H1 (cell line): ENCODE measurements around the gene JAK2. TPM values are rescaled to one million over a fixed set of nuclear protein-coding genes. Genes with fewer than 3 reads are reported as not detected.
A peak's percentile ranks its signal among the peaks of the same experiment; 100 is the strongest.

Experiments
- CTCF ChIA-PET: fragments of 300-600 bp; sonication (Branson Sonifier 250); formaldehyde crosslinking; loops from one replicate; lab custom pipeline; 2021; ENCODE audit not compliant: partially characterized antibody; lab: Charles Lee
- POLR2A ChIA-PET: fragments of 300-600 bp; sonication (Branson Sonifier 250); formaldehyde crosslinking; loops from one replicate; lab custom pipeline; 2021; ENCODE audit warnings: inconsistent platforms; ENCODE audit not compliant: partially characterized antibody; lab: Charles Lee
- DNase-seq, 2 experiments: peaks; one replicate each; pipeline versions ENCODE4 v3.0.0 to v3.0.0-alpha.2; 2010 to 2022; ENCODE audit warnings: low spot score in 2 of 2, low read depth in 1 of 2, mixed read lengths in 1 of 2
- FAIRE-seq: peaks from 2 replicates; lab custom pipeline; 2011; peaks lifted over from hg19 to GRCh38; lab: Jason Lieb, UNC
- H2AFZ ChIP-seq: 2 replicates; pipeline ENCODE4 v1.8.1; 2012; ENCODE audit warnings: low read length, inconsistent platforms
- H2AK5ac ChIP-seq: 2 replicates; pipeline ENCODE4 v1.6.1; 2013; ENCODE audit warnings: low read depth, low read length
- H2BK120ac ChIP-seq: replicated peaks from 2 replicates; pipeline ENCODE3; 2013; ENCODE audit warnings: low read depth, low read length, inconsistent platforms
- H2BK12ac ChIP-seq: 2 replicates; pipeline ENCODE4 v1.6.1; 2013; ENCODE audit warnings: low read depth, low read length
- H2BK15ac ChIP-seq: 2 replicates; pipeline ENCODE4 v1.6.1; 2013; ENCODE audit warnings: low read length
- H2BK20ac ChIP-seq: 2 replicates; pipeline ENCODE4 v1.6.1; 2013; ENCODE audit warnings: low read length
- H2BK5ac ChIP-seq: 2 replicates; pipeline ENCODE4 v1.6.1; 2013; ENCODE audit warnings: low read depth, low read length
- H3K14ac ChIP-seq: 2 replicates; pipeline ENCODE4 v1.6.1; 2013; ENCODE audit warnings: inconsistent platforms; ENCODE audit not compliant: insufficient read length
- H3K18ac ChIP-seq: 2 replicates; pipeline ENCODE4 v1.6.1; 2013; ENCODE audit warnings: low read length; ENCODE audit errors: extremely low read depth
- H3K23ac ChIP-seq: 2 replicates; pipeline ENCODE4 v1.6.1; 2013; ENCODE audit warnings: inconsistent platforms; ENCODE audit not compliant: insufficient read length
- H3K23me2 ChIP-seq: 2 replicates; pipeline ENCODE4 v1.6.1; 2013; ENCODE audit warnings: low read depth, low read length
- H3K27ac ChIP-seq: 2 replicates; pipeline ENCODE4 v1.6.1; 2011; ENCODE audit warnings: low read depth, low read length, inconsistent platforms
- H3K27me3 ChIP-seq, 4 experiments: replicated peaks in 1 of 4; 1 replicate in 1 of 4; 2 replicates in 3 of 4; pipeline versions ENCODE4 v1.6.1 to v1.8.1; 2011 to 2013; ENCODE audit warnings: low read length in 3 of 4, mild to moderate bottlenecking in 3 of 4, inconsistent platforms in 2 of 4, mixed read lengths in 2 of 4, moderate library complexity in 1 of 4; ENCODE audit not compliant: control insufficient read depth in 3 of 4, insufficient read depth in 3 of 4; ENCODE audit errors: extremely low read depth in 1 of 4
- H3K36me3 ChIP-seq, 4 experiments: 2 replicates each; pipeline versions ENCODE4 v1.6.1 to v1.8.1; 2011 to 2013; ENCODE audit warnings: mild to moderate bottlenecking in 4 of 4, low read length in 3 of 4, moderate library complexity in 2 of 4, control low read depth in 1 of 4, inconsistent platforms in 1 of 4; ENCODE audit not compliant: insufficient read depth in 4 of 4, control insufficient read depth in 2 of 4
- H3K4ac ChIP-seq: replicated peaks from 2 replicates; pipeline ENCODE3; 2013; ENCODE audit warnings: low read length, low read depth, mixed read lengths, inconsistent platforms; ENCODE audit not compliant: insufficient read length
- H3K4me1 ChIP-seq, 4 experiments: replicated peaks in 1 of 4; 1 replicate in 1 of 4; 2 replicates in 3 of 4; pipeline versions ENCODE4 v1.6.1 to v1.8.1; 2011 to 2013; ENCODE audit warnings: low read length in 3 of 4, inconsistent platforms in 2 of 4, mixed read lengths in 1 of 4; ENCODE audit not compliant: insufficient read depth in 4 of 4, control insufficient read depth in 3 of 4
- H3K4me2 ChIP-seq, 2 experiments: 2 replicates each; pipeline versions ENCODE4 v1.6.1 to v1.8.1; 2011 to 2013; ENCODE audit warnings: low read depth in 2 of 2, low read length in 2 of 2, control low read depth in 1 of 2, inconsistent platforms in 1 of 2, mild to moderate bottlenecking in 1 of 2; ENCODE audit not compliant: insufficient read depth in 1 of 2
- H3K4me3 ChIP-seq, 4 experiments: fragments of 200-600, 300-600 bp in 1 of 4; sonication (generic), shearing (Covaris generic), sonication (Bioruptor Twin) in 1 of 4; 2 replicates each; pipeline versions ENCODE4 v1.5.1 to v1.8.1; 2011 to 2016; ENCODE audit warnings: low read length in 4 of 4, low read depth in 3 of 4, control low read depth in 2 of 4, inconsistent platforms in 2 of 4, mild to moderate bottlenecking in 2 of 4, mixed read lengths in 1 of 4, moderate library complexity in 1 of 4; ENCODE audit not compliant: insufficient read depth in 2 of 4; ENCODE audit errors: extremely low read depth in 1 of 4
- H3K56ac ChIP-seq: replicated peaks from 2 replicates; pipeline ENCODE3; 2013; ENCODE audit warnings: low read depth, mild to moderate bottlenecking, mixed read lengths, low read length, inconsistent platforms; ENCODE audit not compliant: insufficient read length
- H3K79me1 ChIP-seq: 2 replicates; pipeline ENCODE4 v1.6.1; 2013; ENCODE audit warnings: low read depth, low read length, control low read depth
- H3K79me2 ChIP-seq, 2 experiments: 2 replicates each; pipeline versions ENCODE4 v1.6.1 to v1.8.1; 2012 to 2013; ENCODE audit warnings: low read length in 2 of 2, mild to moderate bottlenecking in 2 of 2, inconsistent platforms in 1 of 2; ENCODE audit not compliant: insufficient read depth in 2 of 2, control insufficient read depth in 1 of 2
- H3K9ac ChIP-seq, 4 experiments: replicated peaks in 1 of 4; 1 replicate in 1 of 4; 2 replicates in 3 of 4; pipeline versions ENCODE4 v1.6.1 to v1.8.1; 2011 to 2013; ENCODE audit warnings: low read depth in 3 of 4, low read length in 3 of 4, control low read depth in 2 of 4, mild to moderate bottlenecking in 2 of 4, moderate library complexity in 2 of 4, inconsistent platforms in 1 of 4; ENCODE audit errors: extremely low read depth in 1 of 4
- H3K9me3 ChIP-seq, 2 experiments: 2 replicates each; pipeline versions ENCODE4 v1.6.1 to v1.8.1; 2012 to 2013; ENCODE audit warnings: mild to moderate bottlenecking in 2 of 2, moderate library complexity in 2 of 2, control low read depth in 1 of 2, inconsistent platforms in 1 of 2, low read depth in 1 of 2, low read length in 1 of 2, mixed read lengths in 1 of 2; ENCODE audit not compliant: insufficient read depth in 2 of 2
- H4K20me1 ChIP-seq, 2 experiments: replicated peaks in 1 of 2; 2 replicates each; pipeline versions ENCODE3 to v1.8.1; 2011 to 2013; ENCODE audit warnings: inconsistent platforms in 2 of 2, low read length in 2 of 2, mild to moderate bottlenecking in 1 of 2; ENCODE audit not compliant: insufficient read depth in 2 of 2, control insufficient read depth in 1 of 2
- H4K5ac ChIP-seq: 2 replicates; pipeline ENCODE4 v1.6.1; 2013; ENCODE audit warnings: low read length, low read depth, mixed read lengths, inconsistent platforms; ENCODE audit not compliant: insufficient read length
- H4K8ac ChIP-seq: 2 replicates; pipeline ENCODE4 v1.8.0; 2013; ENCODE audit warnings: mild to moderate bottlenecking, moderate library complexity, low read length, inconsistent platforms; ENCODE audit not compliant: insufficient read depth; ENCODE audit errors: extremely low read depth
- H4K91ac ChIP-seq: replicated peaks from 2 replicates; pipeline ENCODE3; 2013; ENCODE audit warnings: low read length, mixed read lengths, inconsistent platforms; ENCODE audit not compliant: insufficient read length
- CEBPB ChIP-seq: IDR thresholded peaks from 2 replicates; pipeline ENCODE4 v1.6.1; 2012; ENCODE audit warnings: low read depth, low read length
- EP300 ChIP-seq, 2 experiments: IDR thresholded peaks; 1 replicate in 1 of 2; 2 replicates in 1 of 2; pipeline ENCODE4 v1.6.1; 2011 to 2012; ENCODE audit warnings: low read depth in 2 of 2, low read length in 2 of 2, mild to moderate bottlenecking in 2 of 2, borderline replicate concordance in 1 of 2, inconsistent platforms in 1 of 2, moderate library complexity in 1 of 2
- EZH2 ChIP-seq: fragments of 200-600 bp; sonication (generic); IDR thresholded peaks from 2 replicates; pipeline ENCODE4 v1.7.1; 2012; ENCODE audit warnings: low read depth, mild to moderate bottlenecking, moderate library complexity, low read length, inconsistent platforms; ENCODE audit not compliant: severe bottlenecking
- JUND ChIP-seq: IDR thresholded peaks from 2 replicates; pipeline ENCODE4 v1.6.1; 2011; ENCODE audit warnings: mild to moderate bottlenecking, improper control_type of control experiment, low read length
- KDM1A ChIP-seq: fragments of 200-600, 300-600 bp; sonication (generic); IDR thresholded peaks from 2 replicates; pipeline ENCODE4 v1.7.1; 2016; ENCODE audit warnings: mild to moderate bottlenecking, low read length, borderline replicate concordance
- NRF1 ChIP-seq: IDR thresholded peaks from 2 replicates; pipeline ENCODE4 v1.6.1; 2011; ENCODE audit warnings: mild to moderate bottlenecking, low read depth, low read length, improper control_type of control experiment
- SP1 ChIP-seq: IDR thresholded peaks from 2 replicates; pipeline ENCODE4 v1.6.1; 2011; ENCODE audit warnings: low read depth, low read length
- SP4 ChIP-seq: IDR thresholded peaks from 2 replicates; pipeline ENCODE4 v1.6.1; 2012; ENCODE audit warnings: low read length, inconsistent platforms
- WGBS, 2 experiments: shearing (Covaris generic) in 1 of 2; methylation state at CpG; one replicate each; pipeline versions ENCODE4 v1.1.6 to v1.1.7; 2013 to 2015; ENCODE audit warnings: low lambda C conversion rate in 2 of 2, mixed read lengths in 2 of 2, inconsistent platforms in 1 of 2, low coverage in 1 of 2, missing lambda C conversion rate in 1 of 2; ENCODE audit not compliant: insufficient replicate concordance in 2 of 2, insufficient coverage in 1 of 2, insufficient read length in 1 of 2; ENCODE audit errors: extremely low coverage in 1 of 2, missing lambda C conversion rate in 1 of 2; 5-methylcytosine and 5-hydroxymethylcytosine counted together
- polyA plus RNA-seq, 7 experiments: library from polyadenylated mRNA; depleted of rRNA in 3 of 7; stranded (reverse) in 5 of 7; unstranded in 2 of 7; fragments of >200 nt in 5 of 7; fragments of 200-250 nt in 2 of 7; gene quantifications; 1 replicate in 5 of 7; 2 replicates in 1 of 7; 4 replicates in 1 of 7; pipeline versions ENCODE4 v1.2.1 to v1.2.3, GENCODE V29; 2011 to 2013; ENCODE audit warnings: missing spikeins in 2 of 7, mixed read lengths in 2 of 7
- total RNA-seq: library from RNA; stranded (reverse); fragmentation: NEBNext Ultra II Directional; extraction: Animal tissue kit (Norgen Biotek cat#: 25700); gene quantifications from 2 replicates; pipeline ENCODE4 v1.2.1, GENCODE V29; 2021
- TF ChIP-seq, protein P1 (sequence below): IDR thresholded peaks from 2 replicates; pipeline ENCODE4 v1.6.1; 2012; ENCODE audit warnings: low read length, inconsistent platforms

The JAK2 gene
- total and polyA plus RNA-seq, 2 of the 8 experiments (the other 6 are each of a cell fraction or from before 2014, with no cell fraction given), result 0.50 to 2.1 TPM

DNA sequence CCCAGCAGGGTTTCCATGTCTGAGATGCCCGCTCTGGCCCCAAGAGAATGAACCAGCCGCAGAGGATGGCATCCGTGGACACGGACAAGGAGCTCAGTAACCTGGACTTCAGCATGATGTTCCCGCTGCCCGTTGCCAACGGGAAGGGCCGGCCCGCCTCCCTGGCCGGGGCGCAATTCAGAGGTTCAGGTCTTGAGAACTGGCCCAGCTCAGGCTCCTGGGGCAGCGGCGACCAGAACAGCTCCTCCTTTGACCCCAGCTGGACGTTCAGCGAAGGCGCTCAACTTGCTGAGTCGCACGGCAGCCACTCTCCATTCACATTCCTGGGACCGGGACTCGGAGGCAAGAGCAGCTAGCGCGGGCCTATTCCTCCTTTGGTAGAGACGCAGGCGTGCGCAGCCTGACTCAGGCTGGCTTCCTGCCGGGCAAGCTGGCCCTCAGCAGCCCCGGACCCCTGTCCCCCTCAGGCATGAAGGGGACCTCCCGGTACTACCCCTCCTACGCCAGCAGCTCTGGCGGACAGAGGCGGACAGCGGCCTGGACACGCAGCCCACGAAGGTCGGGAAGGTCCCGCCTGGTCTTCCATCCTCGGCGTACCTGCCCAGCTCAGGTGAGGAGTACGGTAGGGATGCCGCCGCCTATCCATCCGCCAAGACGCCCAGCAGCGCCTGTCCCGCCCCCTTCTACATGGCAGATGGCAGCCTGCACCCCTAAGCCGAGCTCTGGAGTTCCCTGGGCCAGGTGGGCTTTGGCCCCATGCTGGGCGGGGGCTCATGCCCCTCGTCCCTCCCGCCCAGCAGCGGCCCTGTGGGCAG, 126.0 kb downstream of the JAK2 start:
- CTCF ChIA-PET, result interaction anchor here (0.6 to 0.8 kb wide), 2 partner anchors 123 to 356 kb away, joined by 3 read pairs; no protein-coding TSS in a partner anchor
- POLR2A ChIA-PET, result no interaction called here

More for the DNA sequence above, 126.0 kb downstream of the JAK2 start:
- no peaks in the 10 kb centered on the region for H4K20me1 ChIP-seq
- no peak overlapping the region for H3K18ac ChIP-seq
- H2AK5ac ChIP-seq, result no peak overlapping the region
- no peak overlapping the region for H3K56ac ChIP-seq
- peaks cover 0 to 11% of the 10 kb centered on the region in 2 experiments; a peak in 1 of 4 replicates for H3K9me3 ChIP-seq
- H4K8ac ChIP-seq, result peak overlapping the region; percentile 25; the same call in 1 of the 2 replicates
- no peaks in the 10 kb centered on the region for H3K23me2 ChIP-seq
- no peaks in the 10 kb centered on the region for H3K79me1 ChIP-seq
- TF ChIP-seq, protein P1, sequence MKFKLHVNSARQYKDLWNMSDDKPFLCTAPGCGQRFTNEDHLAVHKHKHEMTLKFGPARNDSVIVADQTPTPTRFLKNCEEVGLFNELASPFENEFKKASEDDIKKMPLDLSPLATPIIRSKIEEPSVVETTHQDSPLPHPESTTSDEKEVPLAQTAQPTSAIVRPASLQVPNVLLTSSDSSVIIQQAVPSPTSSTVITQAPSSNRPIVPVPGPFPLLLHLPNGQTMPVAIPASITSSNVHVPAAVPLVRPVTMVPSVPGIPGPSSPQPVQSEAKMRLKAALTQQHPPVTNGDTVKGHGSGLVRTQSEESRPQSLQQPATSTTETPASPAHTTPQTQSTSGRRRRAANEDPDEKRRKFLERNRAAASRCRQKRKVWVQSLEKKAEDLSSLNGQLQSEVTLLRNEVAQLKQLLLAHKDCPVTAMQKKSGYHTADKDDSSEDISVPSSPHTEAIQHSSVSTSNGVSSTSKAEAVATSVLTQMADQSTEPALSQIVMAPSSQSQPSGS, result no peak
- TF ChIP-seq SP1 (no peak), KDM1A (no peak), NRF1 (no peak), EP300 (IDR thresholded peaks at IDR 0.05; ENCODE audit: borderline replicate concordance in 1 of 2, low read depth in 2 of 2, low read length in 2 of 2) (no peak), SP4 (no peak), CEBPB (no peak), JUND (no peak), EZH2 (no peak)
- H3K14ac ChIP-seq, result no peak overlapping the region
- H3K4me3 ChIP-seq, result no peak overlapping the region
- no peak overlapping the region for H3K4me2 ChIP-seq
- no peak overlapping the region for H2BK15ac ChIP-seq
- no peak overlapping the region for H2AFZ ChIP-seq
- no peak for FAIRE-seq
- no peaks in the 10 kb centered on the region for H3K27me3 ChIP-seq
- no peaks in the 10 kb centered on the region for H3K4me1 ChIP-seq
- H2BK120ac ChIP-seq, result no peak overlapping the region
- peaks cover 0 to 5% (median 0%) of the 10 kb centered on the region in 4 experiments; a peak in 1 of 8 replicates for H3K36me3 ChIP-seq
- H2BK5ac ChIP-seq, result no peak overlapping the region
- H3K23ac ChIP-seq, result no peak overlapping the region
- no peaks in the 10 kb centered on the region for H3K79me2 ChIP-seq
- H2BK12ac ChIP-seq, result no peak overlapping the region
- 96% methylated on average over 44 of the region's 50 CpGs; no CpG with 5 or more reads in 1 of the 2 experiments for WGBS, 2 experiments
- no peak overlapping the region for H3K4ac ChIP-seq
- no peak overlapping the region for H4K5ac ChIP-seq
- H3K9ac ChIP-seq, result no peak overlapping the region
- H2BK20ac ChIP-seq, result no peak overlapping the region
- H3K27ac ChIP-seq, result no peak overlapping the region
- DNase-seq, result no peak
- no peak overlapping the region for H4K91ac ChIP-seq
